H9 (cell line): ENCODE results near the gene TERT. TPM values are rescaled to one million over a fixed set of nuclear protein-coding genes. Genes with fewer than 3 reads are reported as not detected.

Experiments
- DNase-seq: peaks from one replicate; pipeline ENCODE4 v3.0.0-alpha.2; 2017
- H2AFZ ChIP-seq: one replicate; pipeline ENCODE4 v1.6.1; 2013; ENCODE audit warnings: mild to moderate bottlenecking, low read length, control low read depth, moderate library complexity
- H2AK5ac ChIP-seq: 2 replicates; pipeline ENCODE4 v1.6.1; 2013; ENCODE audit warnings: low read length, control low read depth, mixed read lengths; ENCODE audit not compliant: insufficient read length
- H2BK120ac ChIP-seq: one replicate; pipeline ENCODE4 v1.6.1; 2013; ENCODE audit warnings: low read depth, mild to moderate bottlenecking, low read length, control low read depth, inconsistent platforms; ENCODE audit not compliant: poor library complexity, severe bottlenecking
- H2BK12ac ChIP-seq: 2 replicates; pipeline ENCODE4 v1.6.1; 2013; ENCODE audit warnings: low read length, control low read depth, mixed read lengths, low read depth; ENCODE audit not compliant: insufficient read length
- H2BK15ac ChIP-seq: 2 replicates; pipeline ENCODE4 v1.6.1; 2013; ENCODE audit warnings: low read depth, low read length, control low read depth
- H2BK20ac ChIP-seq: one replicate; pipeline ENCODE4 v1.6.1; 2013; ENCODE audit warnings: low read depth, mild to moderate bottlenecking, low read length, control low read depth, inconsistent platforms; ENCODE audit not compliant: poor library complexity, severe bottlenecking
- H2BK5ac ChIP-seq: 2 replicates; pipeline ENCODE4 v1.6.1; 2013; ENCODE audit warnings: low read length, control low read depth, mixed read lengths; ENCODE audit not compliant: insufficient read length
- H3K14ac ChIP-seq: 2 replicates; pipeline ENCODE4 v1.6.1; 2013; ENCODE audit warnings: low read length, control low read depth; ENCODE audit not compliant: insufficient read depth
- H3K18ac ChIP-seq: 2 replicates; pipeline ENCODE4 v1.6.1; 2013; ENCODE audit warnings: low read depth, mild to moderate bottlenecking, mixed read lengths, low read length, control low read depth; ENCODE audit not compliant: insufficient read length
- H3K23ac ChIP-seq: 2 replicates; pipeline ENCODE4 v1.6.1; 2013; ENCODE audit warnings: low read length, control low read depth, mixed read lengths, low read depth; ENCODE audit not compliant: insufficient read length
- H3K23me2 ChIP-seq: 2 replicates; pipeline ENCODE4 v1.6.1; 2013; ENCODE audit warnings: low read depth, mild to moderate bottlenecking, mixed read lengths, low read length, control low read depth; ENCODE audit not compliant: insufficient read length, poor library complexity, severe bottlenecking
- H3K27ac ChIP-seq: 2 replicates; pipeline ENCODE4 v1.5.1; 2013; ENCODE audit warnings: low read length, control low read depth, mixed read lengths, low read depth; ENCODE audit not compliant: insufficient read length
- H3K27me3 ChIP-seq: 2 replicates; pipeline ENCODE4 v1.6.1; 2013; ENCODE audit warnings: low read length, control low read depth, inconsistent platforms; ENCODE audit not compliant: insufficient read depth
- H3K4ac ChIP-seq: 2 replicates; pipeline ENCODE4 v1.6.1; 2013; ENCODE audit warnings: low read depth, mild to moderate bottlenecking, control low read depth, inconsistent platforms, low read length, moderate library complexity
- H3K4me1 ChIP-seq: 2 replicates; pipeline ENCODE4 v1.6.1; 2013; ENCODE audit warnings: low read length, control low read depth, inconsistent platforms; ENCODE audit not compliant: insufficient read depth
- H3K4me2 ChIP-seq: 2 replicates; pipeline ENCODE4 v1.6.1; 2013; ENCODE audit warnings: low read length, control low read depth, mixed read lengths; ENCODE audit not compliant: insufficient read length, insufficient read depth
- H3K56ac ChIP-seq: 2 replicates; pipeline ENCODE4 v1.6.1; 2013; ENCODE audit warnings: low read depth, mild to moderate bottlenecking, mixed read lengths, low read length, control low read depth; ENCODE audit not compliant: insufficient read length
- H3K79me1 ChIP-seq: 2 replicates; pipeline ENCODE4 v1.6.1; 2013; ENCODE audit warnings: low read depth, mild to moderate bottlenecking, moderate library complexity, low read length, control low read depth, inconsistent platforms; ENCODE audit not compliant: insufficient read depth, poor library complexity, severe bottlenecking
- H3K79me2 ChIP-seq: 2 replicates; pipeline ENCODE4 v1.6.1; 2013; ENCODE audit warnings: low read length, control low read depth, inconsistent platforms; ENCODE audit not compliant: insufficient read depth
- H3K9ac ChIP-seq: 2 replicates; pipeline ENCODE4 v1.6.1; 2013; ENCODE audit warnings: low read length, control low read depth, mixed read lengths; ENCODE audit not compliant: insufficient read length; ENCODE audit errors: extremely low read depth
- H3K9me3 ChIP-seq: one replicate; pipeline ENCODE4 v1.6.1; 2013; ENCODE audit warnings: low read depth, low read length, inconsistent platforms; ENCODE audit not compliant: control insufficient read depth
- H3T11ph ChIP-seq: one replicate; pipeline ENCODE4 v1.6.1; 2013; ENCODE audit warnings: mild to moderate bottlenecking, low read length, control low read depth, inconsistent platforms
- H4K20me1 ChIP-seq: one replicate; pipeline ENCODE4 v1.6.1; 2013; ENCODE audit not compliant: control insufficient read depth, insufficient read length, insufficient read depth
- H4K5ac ChIP-seq: 2 replicates; pipeline ENCODE4 v1.6.1; 2013; ENCODE audit warnings: low read depth, mild to moderate bottlenecking, mixed read lengths, low read length, control low read depth; ENCODE audit not compliant: insufficient read length
- H4K8ac ChIP-seq: replicated peaks from 2 replicates; pipeline ENCODE4 v1.6.1; 2013; ENCODE audit warnings: low read length, control low read depth, mixed read lengths, low read depth; ENCODE audit not compliant: insufficient read length
- H4K91ac ChIP-seq: 2 replicates; pipeline ENCODE4 v1.6.1; 2013; ENCODE audit warnings: low read depth, mild to moderate bottlenecking, moderate library complexity, mixed read lengths, low read length, control low read depth; ENCODE audit not compliant: insufficient read length
- H3K27ac Mint-ChIP-seq, 3 experiments: 2 replicates in 2 of 3; 3 replicates in 1 of 3; pipeline ENCODE4 v1.8.0; 2020 to 2021; ENCODE audit warnings: mixed read lengths in 3 of 3, mild to moderate bottlenecking in 1 of 3, moderate library complexity in 1 of 3
- H3K27me3 Mint-ChIP-seq: 2 replicates; pipeline ENCODE4 v1.8.0; 2021; ENCODE audit warnings: low read depth, mild to moderate bottlenecking, moderate library complexity, mixed read lengths
- H3K36me3 Mint-ChIP-seq, 3 experiments: 2 replicates in 2 of 3; 3 replicates in 1 of 3; pipeline ENCODE4 v1.8.0; 2020 to 2021; ENCODE audit warnings: low read depth in 3 of 3, mixed read lengths in 3 of 3; ENCODE audit not compliant: insufficient read depth in 1 of 3
- H3K4me1 Mint-ChIP-seq, 2 experiments: 2 replicates each; pipeline ENCODE4 v1.8.0; 2020; ENCODE audit warnings: mixed read lengths in 2 of 2
- H3K4me3 Mint-ChIP-seq, 2 experiments: 2 replicates in 1 of 2; 3 replicates in 1 of 2; pipeline ENCODE4 v1.8.0; 2020 to 2021; ENCODE audit warnings: mild to moderate bottlenecking in 2 of 2, mixed read lengths in 2 of 2, moderate library complexity in 1 of 2
- H3K9me3 Mint-ChIP-seq, 2 experiments: 2 replicates in 1 of 2; 3 replicates in 1 of 2; pipeline ENCODE4 v1.8.0; 2020; ENCODE audit warnings: mild to moderate bottlenecking in 2 of 2, mixed read lengths in 2 of 2, moderate library complexity in 1 of 2
- CTCF ChIP-seq: fragments of 200-600 bp; sonication (generic); conservative IDR thresholded peaks from 3 replicates; pipeline ENCODE4 v1.8.0; 2021; ENCODE audit warnings: antibody characterized with exemption, mild to moderate bottlenecking
- WGBS: extraction: QIAGEN DNeasy Blood & Tissue Kit; methylation state at CpG from one replicate; pipeline ENCODE4 v1.1.7; 2013; ENCODE audit warnings: missing lambda C conversion rate, low lambda C conversion rate, mixed read lengths; ENCODE audit not compliant: insufficient read length; ENCODE audit errors: extremely low coverage; 5-methylcytosine and 5-hydroxymethylcytosine counted together
- total RNA-seq: library from RNA; stranded (reverse); gene quantifications from 2 replicates; pipeline ENCODE4 v1.2.1, GENCODE V29; 2021

Gene TERT
- total RNA-seq, 1 experiment from 2014 or later, result 15.5 TPM

GRCh38 chr5:1230551-1230950, 64.3 kb downstream of the TERT start:
- no peak overlapping the region for H2BK15ac ChIP-seq
- no peak overlapping the region for H4K91ac ChIP-seq
- no peaks in the 10 kb centered on the region for H3K79me2 ChIP-seq
- no peak overlapping the region for H3K9ac ChIP-seq
- no peak overlapping the region for H2AK5ac ChIP-seq
- Mint-ChIP-seq H3K27ac (no peak overlapping the region; a peak in 1 of 7 replicates), H3K27me3 (peaks cover 4% of the 10 kb centered on the region), H3K4me1 (peaks cover 0 to 12% of the 10 kb centered on the region in 2 experiments; a peak in 2 of 4 replicates), H3K9me3 (peaks cover 0 to 1% of the 10 kb centered on the region in 2 experiments; a peak in 3 of 5 replicates), H3K4me3 (no peak overlapping the region), H3K36me3 (no peaks in the 10 kb centered on the region; a peak in 1 of 7 replicates)
- H3K4me2 ChIP-seq, result no peak overlapping the region
- no peak overlapping the region for H2AFZ ChIP-seq
- no peak overlapping the region for H4K5ac ChIP-seq
- H3K23me2 ChIP-seq, result no peaks in the 10 kb centered on the region
- no peak overlapping the region for H2BK20ac ChIP-seq
- H3K14ac ChIP-seq, result no peak overlapping the region
- no peak overlapping the region for H3K4ac ChIP-seq
- no peak overlapping the region for H3K23ac ChIP-seq
- no peaks in the 10 kb centered on the region for H3K27me3 ChIP-seq
- no peak for TF ChIP-seq CTCF
- no peaks in the 10 kb centered on the region; the same call in 1 of the 2 replicates for H3K4me1 ChIP-seq
- no peak overlapping the region for H3K27ac ChIP-seq
- no peak overlapping the region for H3K56ac ChIP-seq
- H2BK12ac ChIP-seq, result no peak overlapping the region
- H2BK120ac ChIP-seq, result no peak overlapping the region
- no peak overlapping the region for H4K8ac ChIP-seq
- DNase-seq, result no peak
- H3K79me1 ChIP-seq, result no peaks in the 10 kb centered on the region
- H3K18ac ChIP-seq, result no peak overlapping the region
- no peaks in the 10 kb centered on the region for H4K20me1 ChIP-seq
- H3T11ph ChIP-seq, result no peak overlapping the region
- no peaks in the 10 kb centered on the region for H3K9me3 ChIP-seq
- no peak overlapping the region for H2BK5ac ChIP-seq
- no CpG with 5 or more reads among the region's 17 CpGs for WGBS
